GM19023 (cell line): ENCODE measurements around the gene LIPT1.
"Not testable (repeated sequence)": the region's sequence is repeated elsewhere in the genome, so short reads cannot be mapped to it uniquely, and the experiment has no call there.

Source experiments
- ATAC-seq: cut with Tn5 transposase; IDR thresholded peaks from one replicate; pipeline ENCODE4 v1.9.1; 2021; ENCODE audit warnings: mild to moderate bottlenecking, moderate library complexity; ENCODE audit not compliant: unreplicated experiment

Gene LIPT1

GRCh38 chr2:99171377-99172140 is 16.8 kb downstream of the LIPT1 start:
- no peak for ATAC-seq

GRCh38 chr2:99180755-99181623 is 26.2 kb downstream of the LIPT1 start, which contains the start of the genes MITD1 and MRPL30:
TSS of gene MITD1 (minus strand) at chr2:99181058. CDS start at chr2:99180981, 77 bp downstream.
TSS of gene MRPL30 (plus strand) at chr2:99181184. CDS start at chr2:99186204, 5,020 bp downstream.
- peak; percentile 91 for ATAC-seq

GRCh38 chr2:99181624-99182000 is 26.8 kb downstream of the LIPT1 start:
- no peak for ATAC-seq

GRCh38 chr2:99183025-99183424 is 28.3 kb downstream of the LIPT1 start:
- no peak for ATAC-seq

GRCh38 chr2:99184811-99185210 is 30.0 kb downstream of the LIPT1 start:
- ATAC-seq = no peak

- no peak for ATAC-seq
Observed at GRCh38 chr2:99187011-99187410, 32.2 kb downstream of the LIPT1 start.

- no peak for ATAC-seq
Observed at GRCh38 chr2:99188357-99188756, 33.6 kb downstream of the LIPT1 start.

GRCh38 chr2:99190548-99190947 is 35.8 kb downstream of the LIPT1 start:
- no peak for ATAC-seq

- not testable (repeated sequence) for ATAC-seq
Observed at GRCh38 chr2:99192364-99192763, 37.6 kb downstream of the LIPT1 start.

- ATAC-seq = no peak
Observed at GRCh38 chr2:99198103-99198841, 43.5 kb downstream of the LIPT1 start.

- no peak for ATAC-seq
Observed at GRCh38 chr2:99200076-99200800, 45.5 kb downstream of the LIPT1 start.

- no peak for ATAC-seq
Observed at GRCh38 chr2:99201959-99202678, 47.4 kb downstream of the LIPT1 start.

GRCh38 chr2:99205491-99205890 is 50.7 kb downstream of the LIPT1 start:
- no peak for ATAC-seq
